Nephron progenitor cell (in vitro differentiated cells): ENCODE data around the gene PRRC2A.
A peak's percentile ranks its signal among the peaks of the same experiment; 100 is the strongest.

Experiments
- DNase-seq: peaks from one replicate; pipeline ENCODE4 v3.0.0; 2021
- H3K27ac Mint-ChIP-seq: 2 replicates; pipeline ENCODE4 v1.8.0; 2021; ENCODE audit warnings: mild to moderate bottlenecking, moderate library complexity, mixed read lengths
- H3K27me3 Mint-ChIP-seq: 2 replicates; pipeline ENCODE4 v1.8.0; 2021; ENCODE audit warnings: mild to moderate bottlenecking, low read depth, mixed read lengths; ENCODE audit not compliant: poor library complexity
- H3K36me3 Mint-ChIP-seq: 2 replicates; pipeline ENCODE4 v1.8.0; 2021; ENCODE audit warnings: low read depth, mixed read lengths
- H3K4me1 Mint-ChIP-seq: 2 replicates; pipeline ENCODE4 v1.8.0; 2021; ENCODE audit warnings: mixed read lengths
- H3K4me3 Mint-ChIP-seq: 2 replicates; pipeline ENCODE4 v1.8.0; 2021; ENCODE audit warnings: mild to moderate bottlenecking, moderate library complexity, mixed read lengths
- H3K9me3 Mint-ChIP-seq: 2 replicates; pipeline ENCODE4 v1.8.0; 2021; ENCODE audit warnings: mild to moderate bottlenecking, moderate library complexity, mixed read lengths
- CTCF ChIP-seq: fragments of 200-600 bp; sonication (generic); IDR thresholded peaks from 2 replicates; pipeline ENCODE4 v1.5.0; 2021; ENCODE audit warnings: antibody characterized with exemption

Gene PRRC2A

GRCh38 chr6:31620586-31621319, at the start of gene PRRC2A:
Gene PRRC2A (plus strand): TSS chr6:31620715. CDS start chr6:31622790, 2,075 bp downstream.
- peak within 1 kb of the TSS; percentile 95 for H3K4me3 Mint-ChIP-seq
- peak within 1 kb of the TSS; percentile 100 for H3K27ac Mint-ChIP-seq
- H3K4me1 Mint-ChIP-seq: peaks cover 46% of the 10 kb centered on the region
- TF ChIP-seq CTCF: no peak
- H3K27me3 Mint-ChIP-seq: no peaks in the 10 kb centered on the region
- peaks cover 35% of the 10 kb centered on the region for H3K36me3 Mint-ChIP-seq
- peak; percentile 96 for DNase-seq
- H3K9me3 Mint-ChIP-seq: peaks cover 8% of the 10 kb centered on the region

- Mint-ChIP-seq H3K36me3 (no peaks in the 10 kb centered on the region), H3K9me3 (no peaks in the 10 kb centered on the region), H3K4me3 (no peak within 1 kb of the TSS), H3K27ac (no peak within 1 kb of the TSS), H3K4me1 (peaks cover 44% of the 10 kb centered on the region), H3K27me3 (peaks cover 49% of the 10 kb centered on the region)
- DNase-seq: no peak
- no peak for TF ChIP-seq CTCF
These were observed 48.2 kb upstream of the PRRC2A start, which contains the start of gene LTA for GRCh38 chr6:31572041-31572911. Gene LTA (plus strand): TSS chr6:31572289. CDS start chr6:31572743, 454 bp downstream.

- no peaks in the 10 kb centered on the region for H3K36me3 Mint-ChIP-seq
- peaks cover 53% of the 10 kb centered on the region for H3K27me3 Mint-ChIP-seq
- H3K4me1 Mint-ChIP-seq: peaks cover 37% of the 10 kb centered on the region
- no peak for DNase-seq
- peak overlapping the region; percentile 40 for H3K27ac Mint-ChIP-seq
- no peaks in the 10 kb centered on the region for H3K9me3 Mint-ChIP-seq
- H3K4me3 Mint-ChIP-seq: no peak overlapping the region
- TF ChIP-seq CTCF: no peak
These were observed 47.0 kb upstream of the PRRC2A start for GRCh38 chr6:31573239-31574105.

- Mint-ChIP-seq H3K36me3 (no peaks in the 10 kb centered on the region), H3K27me3 (peaks cover 47% of the 10 kb centered on the region), H3K4me1 (peaks cover 37% of the 10 kb centered on the region), H3K9me3 (no peaks in the 10 kb centered on the region), H3K27ac (peak overlapping the region; percentile 40), H3K4me3 (no peak overlapping the region)
- DNase-seq: no peak
- TF ChIP-seq CTCF: no peak
These were observed 46.1 kb upstream of the PRRC2A start for GRCh38 chr6:31574106-31575061.
